Neural progenitor cell (in vitro differentiated cells): ENCODE results near the gene CHST10. TPM values are rescaled to one million over a fixed set of nuclear protein-coding genes. Genes with fewer than 3 reads are reported as not detected.
"Not testable (repeated sequence)": the region's sequence is repeated elsewhere in the genome, so short reads cannot be mapped to it uniquely, and the experiment has no call there.

ENCODE experiments used
- DNase-seq: peaks from one replicate; pipeline ENCODE4 v3.0.0-alpha.2; 2016; ENCODE audit warnings: low spot score
- H2AFZ ChIP-seq: fragments of 200-600 bp; sonication (generic); replicated peaks from 2 replicates; pipeline ENCODE4 v1.6.1; 2016; ENCODE audit warnings: antibody characterized with exemption
- H3F3A ChIP-seq: fragments of 200-600 bp; sonication (generic); 2 replicates; pipeline ENCODE4 v1.6.1; 2016; ENCODE audit warnings: antibody characterized with exemption, low read depth
- H3K27ac ChIP-seq: fragments of 200-600 bp; sonication (generic); 2 replicates; pipeline ENCODE4 v1.5.1; 2016; ENCODE audit warnings: mild to moderate bottlenecking
- H3K27me3 ChIP-seq: fragments of 200-600 bp; sonication (generic); 2 replicates; pipeline ENCODE4 v1.6.1; 2016; ENCODE audit warnings: mild to moderate bottlenecking, moderate library complexity
- H3K36me3 ChIP-seq: fragments of 200-600 bp; sonication (generic); 2 replicates; pipeline ENCODE4 v1.5.1; 2016
- H3K4me1 ChIP-seq: fragments of 200-600 bp; sonication (generic); 2 replicates; pipeline ENCODE4 v1.6.1; 2016; ENCODE audit warnings: mixed run types
- H3K4me2 ChIP-seq: fragments of 200-600 bp; sonication (generic); 2 replicates; pipeline ENCODE4 v1.6.1; 2016
- H3K4me3 ChIP-seq: fragments of 200-600 bp; sonication (generic); 2 replicates; pipeline ENCODE4 v1.5.1; 2016
- H3K79me2 ChIP-seq: fragments of 200-600 bp; sonication (generic); 2 replicates; pipeline ENCODE4 v1.6.1; 2016; ENCODE audit warnings: low read depth
- H3K9ac ChIP-seq: fragments of 200-600 bp; sonication (generic); 2 replicates; pipeline ENCODE4 v1.6.1; 2016
- H3K9me3 ChIP-seq: fragments of 200-600 bp; sonication (generic); 2 replicates; pipeline ENCODE4 v1.5.1; 2016; ENCODE audit warnings: low read depth
- H4K20me1 ChIP-seq: fragments of 200-600 bp; sonication (generic); 2 replicates; pipeline ENCODE4 v1.6.1; 2016; ENCODE audit warnings: low read depth
- H3K27ac Mint-ChIP-seq: 3 replicates; pipeline ENCODE4 v1.8.0; 2021; ENCODE audit warnings: mixed read lengths
- H3K27me3 Mint-ChIP-seq: 2 replicates; pipeline ENCODE4 v1.8.0; 2022; ENCODE audit warnings: low read depth, mild to moderate bottlenecking, inconsistent platforms, moderate library complexity, mixed read lengths; ENCODE audit not compliant: insufficient read depth
- H3K36me3 Mint-ChIP-seq: 3 replicates; pipeline ENCODE4 v1.8.0; 2021; ENCODE audit warnings: mixed read lengths
- H3K4me1 Mint-ChIP-seq: 3 replicates; pipeline ENCODE4 v1.8.0; 2021; ENCODE audit warnings: mixed read lengths
- H3K4me3 Mint-ChIP-seq: 3 replicates; pipeline ENCODE4 v1.8.0; 2021; ENCODE audit warnings: mild to moderate bottlenecking, moderate library complexity, mixed read lengths
- H3K9me3 Mint-ChIP-seq: 3 replicates; pipeline ENCODE4 v1.8.0; 2020; ENCODE audit warnings: mixed read lengths
- CTCF ChIP-seq: fragments of 200-600 bp; sonication (generic); IDR thresholded peaks from 2 replicates; pipeline ENCODE4 v1.5.1; 2017; ENCODE audit warnings: antibody characterized with exemption, mild to moderate bottlenecking
- EZH2 ChIP-seq: fragments of 200-600 bp; sonication (generic); IDR thresholded peaks from 2 replicates; pipeline ENCODE4 v1.6.1; 2017; ENCODE audit warnings: antibody characterized with exemption, mild to moderate bottlenecking, moderate library complexity
- EZH2phosphoT487 ChIP-seq: fragments of 200-600 bp; sonication (generic); IDR thresholded peaks from 2 replicates; pipeline ENCODE4 v1.6.1; 2017; ENCODE audit warnings: antibody characterized with exemption
- total RNA-seq: library from RNA; depleted of rRNA; stranded (reverse); fragments of >200 nt; gene quantifications from 2 replicates; pipeline ENCODE4 v1.2.3, GENCODE V29; 2015; ENCODE audit warnings: low replicate concordance

Gene CHST10
- total RNA-seq, result 27.3 and 28.1 TPM in 2 replicates

- Mint-ChIP-seq H3K4me3 (peak within 1 kb of the TSS; percentile 97), H3K27me3 (no peaks in the 10 kb centered on the region), H3K9me3 (no peaks in the 10 kb centered on the region), H3K36me3 (no peaks in the 10 kb centered on the region), H3K27ac (peak within 1 kb of the TSS; percentile 94), H3K4me1 (peaks cover 52% of the 10 kb centered on the region)
- peaks cover 28% of the 10 kb centered on the region for H3F3A ChIP-seq
- peaks cover 47% of the 10 kb centered on the region for H3K4me1 ChIP-seq
- peak within 1 kb of the TSS; percentile 44 for H3K9ac ChIP-seq
- peak; percentile 85 for DNase-seq
- H3K4me3 ChIP-seq, result peak within 1 kb of the TSS; percentile 88
- H3K27ac ChIP-seq, result peak within 1 kb of the TSS; percentile 74
- TF ChIP-seq EZH2phosphoT487 (no peak), CTCF (no peak), EZH2 (no peak)
- peak within 1 kb of the TSS; percentile 86 for H2AFZ ChIP-seq
- peaks cover 29% of the 10 kb centered on the region for H3K79me2 ChIP-seq
- no peaks in the 10 kb centered on the region for H3K27me3 ChIP-seq
- peak within 1 kb of the TSS; percentile 80 for H3K4me2 ChIP-seq
- H3K9me3 ChIP-seq, result no peaks in the 10 kb centered on the region
- peaks cover 34% of the 10 kb centered on the region for H4K20me1 ChIP-seq
- no peaks in the 10 kb centered on the region for H3K36me3 ChIP-seq
Observed at GRCh38 chr2:100416935-100417710, at the start of gene CHST10. Gene CHST10 (minus strand): TSS chr2:100417668. CDS start chr2:100406675, 10,993 bp downstream.

- no peaks in the 10 kb centered on the region for H3K36me3 ChIP-seq
- Mint-ChIP-seq H3K36me3 (no peaks in the 10 kb centered on the region), H3K4me1 (no peaks in the 10 kb centered on the region), H3K27me3 (no peaks in the 10 kb centered on the region), H3K4me3 (no peak overlapping the region), H3K9me3 (peaks cover 25% of the 10 kb centered on the region), H3K27ac (no peak overlapping the region)
- no peaks in the 10 kb centered on the region for H3K27me3 ChIP-seq
- no peak overlapping the region for H3K4me2 ChIP-seq
- no peaks in the 10 kb centered on the region for H3K4me1 ChIP-seq
- H3K4me3 ChIP-seq, result no peak overlapping the region
- H3K79me2 ChIP-seq, result no peaks in the 10 kb centered on the region
- H3K9ac ChIP-seq, result no peak overlapping the region
- no peaks in the 10 kb centered on the region for H3F3A ChIP-seq
- DNase-seq, result no peak
- H3K27ac ChIP-seq, result no peak overlapping the region
- peaks cover 18% of the 10 kb centered on the region for H3K9me3 ChIP-seq
- H2AFZ ChIP-seq, result no peak overlapping the region
- TF ChIP-seq EZH2, result no peak
- TF ChIP-seq CTCF, result no peak
- no peak for TF ChIP-seq EZH2phosphoT487
- no peaks in the 10 kb centered on the region for H4K20me1 ChIP-seq
Observed at GRCh38 chr2:100460904-100461530, 43.5 kb upstream of the CHST10 start.

GRCh38 chr2:100456357-100456756, 38.9 kb upstream of the CHST10 start:
- not testable (repeated sequence) for H3K4me3 ChIP-seq, H3K4me2 ChIP-seq, H3K27ac ChIP-seq, H3K27ac Mint-ChIP-seq, H3K9ac ChIP-seq, H2AFZ ChIP-seq, H3K27me3 Mint-ChIP-seq, H3K79me2 ChIP-seq, H3K4me1 Mint-ChIP-seq, H3K27me3 ChIP-seq, H3F3A ChIP-seq, H3K4me3 Mint-ChIP-seq, H3K36me3 Mint-ChIP-seq, H3K4me1 ChIP-seq, H3K36me3 ChIP-seq, H4K20me1 ChIP-seq
- peaks cover 42% of the 10 kb centered on the region for H3K9me3 Mint-ChIP-seq
- peaks cover 26% of the 10 kb centered on the region for H3K9me3 ChIP-seq
- peak; percentile 36 for DNase-seq

GRCh38 chr2:100453853-100454252, 36.4 kb upstream of the CHST10 start:
- Histone ChIP-seq H3K9ac (no peak overlapping the region), H3K4me3 (no peak overlapping the region), H3K9me3 (peaks cover 20% of the 10 kb centered on the region), H3F3A (no peaks in the 10 kb centered on the region), H3K27ac (no peak overlapping the region), H4K20me1 (no peaks in the 10 kb centered on the region), H3K27me3 (no peaks in the 10 kb centered on the region), H3K79me2 (no peaks in the 10 kb centered on the region), H2AFZ (no peak overlapping the region), H3K36me3 (no peaks in the 10 kb centered on the region), H3K4me2 (no peak overlapping the region), H3K4me1 (no peaks in the 10 kb centered on the region)
- no peaks in the 10 kb centered on the region for H3K4me1 Mint-ChIP-seq
- H3K27ac Mint-ChIP-seq, result no peak overlapping the region
- H3K36me3 Mint-ChIP-seq, result no peaks in the 10 kb centered on the region
- H3K4me3 Mint-ChIP-seq, result no peak overlapping the region
- DNase-seq, result no peak
- peaks cover 34% of the 10 kb centered on the region for H3K9me3 Mint-ChIP-seq
- H3K27me3 Mint-ChIP-seq, result no peaks in the 10 kb centered on the region
- no peak for TF ChIP-seq EZH2
- no peak for TF ChIP-seq CTCF
- no peak for TF ChIP-seq EZH2phosphoT487
